Upper lobe of left lung (tissue), 6 donors: ENCODE results near the gene SLC10A2. TPM values are rescaled to one million over a fixed set of nuclear protein-coding genes. Genes with fewer than 3 reads are reported as not detected.

Experiments used
- ATAC-seq, 2 donors: fragments of 200-7000 bp; cut with Tn5 transposase; one replicate each; pipeline ENCODE4 v1.9.1; 2022; ENCODE audit warnings: mild to moderate bottlenecking in 2 of 2, moderate library complexity in 2 of 2; ENCODE audit not compliant: low FRiP score in 2 of 2
- DNase-seq, 2 donors: peaks; one replicate each; pipeline ENCODE4 v3.0.0-alpha.2; 2019 to 2020
- H3K27ac ChIP-seq, 4 donors: fragments of 200-600 bp; sonication (generic); one replicate each; pipeline ENCODE4 v1.5.1; 2016 to 2019
- H3K27me3 ChIP-seq, 4 donors: fragments of 200-600 bp; sonication (generic); one replicate each; pipeline ENCODE4 v1.5.1; 2017 to 2019
- H3K36me3 ChIP-seq, 4 donors: fragments of 200-600 bp; sonication (generic); one replicate each; pipeline ENCODE4 v1.5.1; 2016 to 2019
- H3K4me1 ChIP-seq, 4 donors: fragments of 200-600 bp; sonication (generic); one replicate each; pipeline ENCODE4 v1.5.1; 2018 to 2019
- H3K4me3 ChIP-seq, 4 donors: fragments of 200-600 bp; sonication (generic); one replicate each; pipeline ENCODE4 v1.5.1; 2017 to 2019; ENCODE audit warnings: mild to moderate bottlenecking in 2 of 4, moderate library complexity in 1 of 4
- H3K9me3 ChIP-seq, 4 donors: fragments of 200-600 bp; sonication (generic); one replicate each; pipeline ENCODE4 v1.5.1; 2018 to 2019
- EP300 ChIP-seq, 4 donors: sonication (generic); formaldehyde crosslinking; IDR thresholded peaks; one replicate each; pipeline ENCODE4 v1.5.1; 2017; ENCODE audit warnings: antibody characterized with exemption in 4 of 4, control low read depth in 2 of 4
- POLR2A ChIP-seq, 4 donors: fragments of 450-650 bp; IDR thresholded peaks; one replicate each; pipeline ENCODE4 v1.5.1; 2016 to 2017; ENCODE audit warnings: antibody characterized with exemption in 4 of 4, mild to moderate bottlenecking in 2 of 4
- POLR2AphosphoS5 ChIP-seq, 2 donors: sonication (generic); formaldehyde crosslinking; IDR thresholded peaks; one replicate each; pipeline ENCODE4 v1.5.1; 2017; ENCODE audit warnings: antibody characterized with exemption in 2 of 2
- WGBS, 2 donors: methylation state at CpG; one replicate each; pipeline ENCODE4 v1.1.5; 2017 to 2018; 5-methylcytosine and 5-hydroxymethylcytosine counted together
- total RNA-seq, 6 donors: library from RNA; depleted of rRNA in 4 of 6; stranded (reverse); fragments of >200 nt in 4 of 6; gene quantifications; one replicate each; pipeline versions ENCODE4 v1.1.0 to v1.2.1, GENCODE V29; 2016 to 2021
- TF ChIP-seq, protein P1 (sequence below), 6 experiments: fragments of 450-650 bp in 4 of 6; fragments of 200-600 bp in 2 of 6; sonication (generic) in 2 of 6; IDR thresholded peaks; one replicate each; pipeline ENCODE4 v1.5.1; 2016 to 2019; ENCODE audit warnings: antibody characterized with exemption in 6 of 6
- donor health status: DM: no; HTN: no; CAD: no; lungs with moderate emphysema.
- donor health status: DM: no; HTN: yes; CAD: no; lungs with severe emphysema.

The SLC10A2 gene
- total RNA-seq, 6 donors from 2014 or later = not detected

DNA sequence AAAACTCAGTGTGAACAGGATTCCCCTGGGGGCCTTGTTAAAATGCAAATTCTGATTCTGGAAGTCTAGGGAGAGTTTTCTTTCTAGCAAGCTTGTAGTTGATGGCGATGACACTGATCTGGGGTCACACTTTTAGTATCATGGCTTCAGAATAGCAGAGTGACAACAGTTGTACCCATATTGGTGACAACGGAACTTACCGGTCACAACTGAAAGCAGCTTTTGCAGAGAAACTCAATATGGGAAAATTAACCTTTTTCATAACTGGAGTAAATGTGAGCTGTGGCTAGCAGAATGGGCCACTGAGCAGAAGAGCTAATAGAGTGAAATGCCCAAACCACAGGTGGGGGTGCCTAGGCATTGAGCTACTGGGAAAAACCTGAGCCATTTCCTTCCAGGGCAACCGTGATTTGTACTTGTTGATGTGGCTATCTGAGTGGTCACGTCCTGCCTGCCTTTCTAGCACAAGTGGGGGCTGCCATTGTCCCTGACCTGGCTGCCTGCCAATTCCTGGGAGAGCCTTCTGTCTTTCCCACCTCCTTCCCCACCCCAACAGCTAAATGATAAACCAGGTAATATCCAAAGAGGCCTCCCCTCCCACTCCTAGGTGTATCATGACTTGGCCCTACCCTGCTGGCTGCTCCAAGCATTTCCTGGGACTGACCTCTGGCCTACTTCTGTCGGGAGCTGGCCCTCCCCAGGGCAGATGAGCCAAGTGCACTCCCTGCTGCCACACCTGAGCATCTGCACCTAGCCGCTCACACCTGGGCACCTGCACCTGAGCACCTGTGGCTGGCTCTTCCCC is 1.7 kb upstream of the SLC10A2 start:
- DNase-seq (peak in 1 of 2 donors; percentile 10), ATAC-seq (peak; percentile 17 to 37)
- H3K27ac ChIP-seq = no peak overlapping the region

GRCh38 chr13:103066781-103067345 is 646 bp upstream of the SLC10A2 start:
- TF ChIP-seq, protein P1, sequence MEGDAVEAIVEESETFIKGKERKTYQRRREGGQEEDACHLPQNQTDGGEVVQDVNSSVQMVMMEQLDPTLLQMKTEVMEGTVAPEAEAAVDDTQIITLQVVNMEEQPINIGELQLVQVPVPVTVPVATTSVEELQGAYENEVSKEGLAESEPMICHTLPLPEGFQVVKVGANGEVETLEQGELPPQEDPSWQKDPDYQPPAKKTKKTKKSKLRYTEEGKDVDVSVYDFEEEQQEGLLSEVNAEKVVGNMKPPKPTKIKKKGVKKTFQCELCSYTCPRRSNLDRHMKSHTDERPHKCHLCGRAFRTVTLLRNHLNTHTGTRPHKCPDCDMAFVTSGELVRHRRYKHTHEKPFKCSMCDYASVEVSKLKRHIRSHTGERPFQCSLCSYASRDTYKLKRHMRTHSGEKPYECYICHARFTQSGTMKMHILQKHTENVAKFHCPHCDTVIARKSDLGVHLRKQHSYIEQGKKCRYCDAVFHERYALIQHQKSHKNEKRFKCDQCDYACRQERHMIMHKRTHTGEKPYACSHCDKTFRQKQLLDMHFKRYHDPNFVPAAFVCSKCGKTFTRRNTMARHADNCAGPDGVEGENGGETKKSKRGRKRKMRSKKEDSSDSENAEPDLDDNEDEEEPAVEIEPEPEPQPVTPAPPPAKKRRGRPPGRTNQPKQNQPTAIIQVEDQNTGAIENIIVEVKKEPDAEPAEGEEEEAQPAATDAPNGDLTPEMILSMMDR (IDR thresholded peaks at IDR 0.05) = no peak
- no peak for TF ChIP-seq EP300 (IDR thresholded peaks at IDR 0.05)
- no peaks in the 10 kb centered on the region for H3K4me1 ChIP-seq
- H3K27me3 ChIP-seq = no peaks in the 10 kb centered on the region
- no peak overlapping the region for H3K4me3 ChIP-seq
- H3K36me3 ChIP-seq = no peaks in the 10 kb centered on the region
- no peaks in the 10 kb centered on the region for H3K9me3 ChIP-seq
- ATAC-seq (no peak), DNase-seq (no peak)
- H3K27ac ChIP-seq = no peak overlapping the region
- WGBS, 2 donors = 70 to 73% methylated on average over 3 of the region's 3 CpGs

More for the DNA sequence above, 1.7 kb upstream of the SLC10A2 start:
- H3K27me3 ChIP-seq = no peaks in the 10 kb centered on the region
- 72 to 73% methylated on average over 6 to 7 of the region's 7 CpGs for WGBS, 2 donors
- no peak for TF ChIP-seq POLR2A (IDR thresholded peaks at IDR 0.05)
- TF ChIP-seq, protein P1 (IDR thresholded peaks at IDR 0.05) = no peak
- TF ChIP-seq EP300 (IDR thresholded peaks at IDR 0.05) = no peak
- no peak for TF ChIP-seq POLR2AphosphoS5 (IDR thresholded peaks at IDR 0.05)
- H3K36me3 ChIP-seq = no peaks in the 10 kb centered on the region
- no peak overlapping the region for H3K4me3 ChIP-seq
- no peaks in the 10 kb centered on the region for H3K4me1 ChIP-seq
- no peaks in the 10 kb centered on the region for H3K9me3 ChIP-seq

GRCh38 chr13:103063376-103063775 is 2.8 kb downstream of the SLC10A2 start:
- Histone ChIP-seq H3K9me3 (no peaks in the 10 kb centered on the region), H3K36me3 (no peaks in the 10 kb centered on the region), H3K27ac (no peak overlapping the region), H3K27me3 (no peaks in the 10 kb centered on the region), H3K4me1 (no peaks in the 10 kb centered on the region), H3K4me3 (no peak overlapping the region)
- no peak for TF ChIP-seq POLR2A (IDR thresholded peaks at IDR 0.05)
- TF ChIP-seq, protein P1 (IDR thresholded peaks at IDR 0.05) = no peak
- no peak for TF ChIP-seq POLR2AphosphoS5 (IDR thresholded peaks at IDR 0.05)
- no peak for TF ChIP-seq EP300 (IDR thresholded peaks at IDR 0.05)
- DNase-seq (no peak), ATAC-seq (no peak)
- WGBS, 2 donors = 94 to 95% methylated on average over 4 of the region's 4 CpGs

DNA sequence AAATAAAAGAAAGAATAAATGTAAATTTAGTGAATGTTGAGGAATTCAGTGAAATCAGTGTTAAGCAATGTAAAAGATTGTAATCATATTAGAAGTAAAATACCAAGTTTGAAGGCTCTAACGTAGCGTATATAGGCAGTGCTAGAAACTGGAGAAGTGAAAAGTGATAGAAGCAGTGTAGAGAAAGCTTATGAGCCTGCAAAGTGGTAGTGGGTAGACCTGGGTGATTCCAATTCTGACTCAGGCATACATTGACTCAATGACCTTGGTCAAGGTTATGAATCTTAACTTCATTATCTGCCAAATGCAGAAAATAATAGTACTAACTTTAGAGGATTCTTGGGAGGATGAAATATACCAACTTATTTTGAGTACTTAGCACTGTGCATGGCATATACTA is 4.1 kb downstream of the SLC10A2 start:
- ATAC-seq (no peak), DNase-seq (no peak)
- Histone ChIP-seq H3K27ac (no peak overlapping the region), H3K27me3 (no peaks in the 10 kb centered on the region), H3K9me3 (peaks cover 0 to 4% (median 2%) of the 10 kb centered on the region in 4 donors), H3K4me1 (no peaks in the 10 kb centered on the region), H3K36me3 (no peaks in the 10 kb centered on the region), H3K4me3 (no peak overlapping the region)
- no peak for TF ChIP-seq POLR2AphosphoS5 (IDR thresholded peaks at IDR 0.05)
- TF ChIP-seq EP300 (IDR thresholded peaks at IDR 0.05) = no peak
- no peak for TF ChIP-seq POLR2A (IDR thresholded peaks at IDR 0.05)
- TF ChIP-seq, protein P1 (IDR thresholded peaks at IDR 0.05) = no peak
- whole genome bisulfite sequencing, 2 donors = 85 to 87% methylated on average over 2 of the region's 2 CpGs
